HAP-1 (cell line): ENCODE data around the gene INKA1.

Experiments used
- DNase-seq, 2 experiments: peaks; one replicate each; pipeline ENCODE4 v3.0.0-alpha.2; 2016 to 2020; ENCODE audit warnings: low spot score in 2 of 2
- H3K27me3 ChIP-seq: fragments of 250-450 bp; sonication (Bioruptor Pico); 2 replicates; pipeline ENCODE4 v1.5.1; 2020; ENCODE audit warnings: low read depth, mild to moderate bottlenecking, moderate library complexity
- H3K36me3 ChIP-seq: fragments of 250-450 bp; sonication (Bioruptor Pico); replicated peaks from 2 replicates; pipeline ENCODE4 v1.5.1; 2020; ENCODE audit warnings: mild to moderate bottlenecking
- H3K4me1 ChIP-seq: fragments of 250-450 bp; sonication (Bioruptor Pico); 2 replicates; pipeline ENCODE4 v1.5.1; 2020; ENCODE audit warnings: mild to moderate bottlenecking
- H3K4me3 ChIP-seq: fragments of 250-450 bp; sonication (Bioruptor Pico); 2 replicates; pipeline ENCODE4 v1.5.1; 2020; ENCODE audit warnings: mild to moderate bottlenecking, moderate library complexity
- H3K9me3 ChIP-seq: fragments of 250-450 bp; sonication (Bioruptor Pico); 2 replicates; pipeline ENCODE4 v1.5.1; 2020; ENCODE audit warnings: mild to moderate bottlenecking, moderate library complexity
- in situ Hi-C: fragments of 300-500 bp; cut with MboI; formaldehyde crosslinking; loops from 3 replicates; pipeline ENCODE4 v1.14.3; 2020; ENCODE audit warnings: low sequenced_read_pairs, inconsistent platforms, mixed read lengths

The INKA1 gene

GRCh38 chr3:49792371-49793150 lies 10.5 kb upstream of the INKA1 start:
- no peaks in the 10 kb centered on the region for H3K36me3 ChIP-seq
- in situ Hi-C loops: no loop called here
- H3K27me3 ChIP-seq: no peaks in the 10 kb centered on the region
- H3K9me3 ChIP-seq: no peaks in the 10 kb centered on the region
- no peak overlapping the region for H3K4me3 ChIP-seq
- no peak for DNase-seq
- H3K4me1 ChIP-seq: no peaks in the 10 kb centered on the region

- H3K4me1 ChIP-seq: no peaks in the 10 kb centered on the region
- no peaks in the 10 kb centered on the region for H3K9me3 ChIP-seq
- in situ Hi-C loops: no loop called here
- no peaks in the 10 kb centered on the region for H3K36me3 ChIP-seq
- no peak overlapping the region for H3K4me3 ChIP-seq
- no peak for DNase-seq
- H3K27me3 ChIP-seq: no peaks in the 10 kb centered on the region
Measured at GRCh38 chr3:49793486-49794085, 9.5 kb upstream of the INKA1 start.

- Histone ChIP-seq H3K36me3 (no peaks in the 10 kb centered on the region), H3K9me3 (no peaks in the 10 kb centered on the region), H3K4me3 (no peak overlapping the region), H3K4me1 (no peaks in the 10 kb centered on the region), H3K27me3 (no peaks in the 10 kb centered on the region)
- in situ Hi-C loops: no loop called here
- no peak for DNase-seq
Measured at GRCh38 chr3:49794431-49794830, 8.6 kb upstream of the INKA1 start.

GRCh38 chr3:49794926-49795905 lies 7.8 kb upstream of the INKA1 start:
- in situ Hi-C loops: no loop called here
- no peak overlapping the region for H3K4me3 ChIP-seq
- H3K36me3 ChIP-seq: no peaks in the 10 kb centered on the region
- H3K9me3 ChIP-seq: no peaks in the 10 kb centered on the region
- H3K27me3 ChIP-seq: no peaks in the 10 kb centered on the region
- no peak for DNase-seq
- no peaks in the 10 kb centered on the region for H3K4me1 ChIP-seq

- H3K9me3 ChIP-seq: no peaks in the 10 kb centered on the region
- no peaks in the 10 kb centered on the region for H3K36me3 ChIP-seq
- no peak overlapping the region for H3K4me3 ChIP-seq
- DNase-seq: no peak
- in situ Hi-C loops: no loop called here
- no peaks in the 10 kb centered on the region for H3K27me3 ChIP-seq
- H3K4me1 ChIP-seq: no peaks in the 10 kb centered on the region
Measured at GRCh38 chr3:49799105-49799504, 4.0 kb upstream of the INKA1 start.

- Histone ChIP-seq H3K9me3 (no peaks in the 10 kb centered on the region), H3K4me1 (no peaks in the 10 kb centered on the region), H3K36me3 (no peaks in the 10 kb centered on the region), H3K4me3 (no peak within 1 kb of the TSS), H3K27me3 (no peaks in the 10 kb centered on the region)
- DNase-seq: peak in 1 of 2 experiments; percentile 22
- in situ Hi-C loops: no loop called here
Measured at GRCh38 chr3:49799761-49800160, 3.3 kb upstream of the INKA1 start, which contains the start of gene CDHR4. Gene CDHR4, minus strand, starts transcription at chr3:49799873. Its CDS starts 61 bp downstream, at chr3:49799812.

GRCh38 chr3:49801160-49801559 lies 1.9 kb upstream of the INKA1 start:
- DNase-seq: no peak
- H3K9me3 ChIP-seq: no peaks in the 10 kb centered on the region
- no peaks in the 10 kb centered on the region for H3K4me1 ChIP-seq
- H3K27me3 ChIP-seq: no peaks in the 10 kb centered on the region
- no peaks in the 10 kb centered on the region for H3K36me3 ChIP-seq
- in situ Hi-C loops: no loop called here
- no peak overlapping the region for H3K4me3 ChIP-seq

- no peaks in the 10 kb centered on the region for H3K4me1 ChIP-seq
- peak overlapping the region; percentile 92 for H3K4me3 ChIP-seq
- H3K9me3 ChIP-seq: no peaks in the 10 kb centered on the region
- H3K36me3 ChIP-seq: no peaks in the 10 kb centered on the region
- in situ Hi-C loops: no loop called here
- peak; percentile 34 to 72 for DNase-seq
- no peaks in the 10 kb centered on the region for H3K27me3 ChIP-seq
Measured at GRCh38 chr3:49803465-49804140, 542 bp downstream of the INKA1 start.

GRCh38 chr3:49804141-49805041 lies 1.3 kb downstream of the INKA1 start:
- Histone ChIP-seq H3K9me3 (no peaks in the 10 kb centered on the region), H3K36me3 (no peaks in the 10 kb centered on the region), H3K4me3 (peak overlapping the region; percentile 92; the same call in 1 of the 2 replicates), H3K27me3 (no peaks in the 10 kb centered on the region), H3K4me1 (no peaks in the 10 kb centered on the region)
- in situ Hi-C loops: no loop called here
- DNase-seq: no peak

- Histone ChIP-seq H3K36me3 (no peaks in the 10 kb centered on the region), H3K4me3 (no peak overlapping the region), H3K27me3 (no peaks in the 10 kb centered on the region), H3K4me1 (no peaks in the 10 kb centered on the region), H3K9me3 (no peaks in the 10 kb centered on the region)
- no peak for DNase-seq
- in situ Hi-C loops: no loop called here
Measured at GRCh38 chr3:49805367-49805782, 2.3 kb downstream of the INKA1 start.

- H3K4me1 ChIP-seq: no peaks in the 10 kb centered on the region
Measured at GRCh38 chr3:49805897-49806701, 3.0 kb downstream of the INKA1 start.

GRCh38 chr3:49806850-49807249 lies 3.8 kb downstream of the INKA1 start:
- Histone ChIP-seq H3K4me1 (no peaks in the 10 kb centered on the region), H3K4me3 (no peak overlapping the region), H3K27me3 (no peaks in the 10 kb centered on the region), H3K36me3 (no peaks in the 10 kb centered on the region), H3K9me3 (no peaks in the 10 kb centered on the region)
- no peak for DNase-seq
- in situ Hi-C loops: no loop called here

More at GRCh38 chr3:49805897-49806701, 3.0 kb downstream of the INKA1 start:
- in situ Hi-C loops: no loop called here
- Histone ChIP-seq H3K9me3 (no peaks in the 10 kb centered on the region), H3K4me3 (no peak overlapping the region), H3K27me3 (no peaks in the 10 kb centered on the region), H3K36me3 (no peaks in the 10 kb centered on the region)
- DNase-seq: no peak
